HG02840 (cell line): ENCODE data around the gene MUC4.
"Not testable (repeated sequence)": the region's sequence is repeated elsewhere in the genome, so short reads cannot be mapped to it uniquely, and the experiment has no call there.

Source experiments
- ATAC-seq: cut with Tn5 transposase; IDR thresholded peaks from one replicate; pipeline ENCODE4 v1.9.1; 2021; ENCODE audit warnings: mild to moderate bottlenecking, moderate library complexity, moderate number of reproducible peaks; ENCODE audit not compliant: unreplicated experiment, low FRiP score

MUC4 gene

DNA sequence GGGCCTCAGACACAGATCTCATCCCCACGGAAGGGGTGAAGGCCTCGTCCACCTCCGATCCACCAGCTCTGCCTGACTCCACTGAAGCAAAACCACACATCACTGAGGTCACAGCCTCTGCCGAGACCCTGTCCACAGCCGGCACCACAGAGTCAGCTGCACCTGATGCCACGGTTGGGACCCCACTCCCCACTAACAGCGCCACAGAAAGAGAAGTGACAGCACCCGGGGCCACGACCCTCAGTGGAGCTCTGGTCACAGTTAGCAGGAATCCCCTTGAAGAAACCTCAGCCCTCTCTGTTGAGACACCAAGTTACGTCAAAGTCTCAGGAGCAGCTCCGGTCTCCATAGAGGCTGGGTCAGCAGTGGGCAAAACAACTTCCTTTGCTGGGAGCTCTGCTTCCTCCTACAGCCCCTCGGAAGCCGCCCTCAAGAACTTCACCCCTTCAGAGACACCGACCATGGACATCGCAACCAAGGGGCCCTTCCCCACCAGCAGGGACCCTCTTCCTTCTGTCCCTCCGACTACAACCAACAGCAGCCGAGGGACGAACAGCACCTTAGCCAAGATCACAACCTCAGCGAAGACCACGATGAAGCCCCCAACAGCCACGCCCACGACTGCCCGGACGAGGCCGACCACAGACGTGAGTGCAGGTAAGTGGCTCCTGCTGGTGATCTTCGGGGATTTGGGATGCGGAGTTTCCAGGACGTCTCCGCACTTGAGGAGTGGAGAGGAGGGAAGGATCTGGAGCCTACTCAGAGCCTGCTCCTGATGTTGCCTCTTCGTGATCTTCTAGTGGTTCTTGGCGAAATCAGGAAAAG, 85.6 kb downstream of the MUC4 start:
- not testable (repeated sequence) for ATAC-seq

- ATAC-seq, result not testable (repeated sequence)
These were observed 87.4 kb downstream of the MUC4 start for GRCh38 chr3:195724363-195724762.

GRCh38 chr3:195722996-195723345, 88.8 kb downstream of the MUC4 start:
- not testable (repeated sequence) for ATAC-seq

- not testable (repeated sequence) for ATAC-seq
These were observed 89.4 kb downstream of the MUC4 start for GRCh38 chr3:195722139-195722995.

GRCh38 chr3:195720831-195721506, 90.8 kb downstream of the MUC4 start, which contains the start of gene MUC20:
Gene MUC20 (plus strand): TSS chr3:195720978. CDS start chr3:195721008, 30 bp downstream.
- not testable (repeated sequence) for ATAC-seq

DNA sequence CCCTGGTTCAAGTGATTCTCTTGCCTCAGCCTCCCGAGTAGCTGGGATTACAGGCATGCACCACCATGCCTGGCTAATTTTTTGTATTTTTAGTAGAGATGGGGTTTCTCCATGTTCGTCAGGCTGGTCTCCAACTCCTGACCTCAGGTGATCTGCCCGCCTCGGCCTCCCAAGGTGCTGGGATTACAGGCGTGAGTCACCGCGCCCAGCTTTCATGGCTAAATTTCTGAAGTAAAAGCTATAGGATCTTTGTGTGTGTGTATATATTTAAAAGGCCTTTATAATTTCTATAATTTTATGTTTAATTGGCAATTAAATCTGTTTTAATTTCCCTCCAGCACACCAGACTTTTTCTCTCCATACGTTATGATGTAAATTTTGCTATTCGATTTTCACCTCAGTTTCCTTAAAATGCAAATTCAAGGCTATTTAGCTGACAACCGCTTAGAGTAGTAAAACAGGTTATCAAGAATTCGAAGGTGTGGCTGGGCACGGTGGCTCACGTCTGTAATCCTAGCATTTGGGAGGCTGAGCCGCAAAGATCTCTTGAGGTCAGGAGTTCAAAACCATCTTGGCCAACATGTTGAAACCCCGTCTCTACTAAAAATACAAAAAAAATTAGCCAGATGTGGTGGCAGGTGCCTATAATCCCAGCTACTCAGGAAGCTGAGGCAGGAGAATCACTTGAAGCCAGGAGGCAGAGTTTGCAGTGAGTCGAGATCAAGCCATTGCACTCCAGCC, 92.0 kb downstream of the MUC4 start:
- ATAC-seq, result not testable (repeated sequence)

GRCh38 chr3:195718477-195718984, 93.2 kb downstream of the MUC4 start:
- no peak for ATAC-seq

- ATAC-seq, result no peak
These were observed 93.8 kb downstream of the MUC4 start for GRCh38 chr3:195717852-195718476.

GRCh38 chr3:195717416-195717815, 94.3 kb downstream of the MUC4 start:
- no peak for ATAC-seq

DNA sequence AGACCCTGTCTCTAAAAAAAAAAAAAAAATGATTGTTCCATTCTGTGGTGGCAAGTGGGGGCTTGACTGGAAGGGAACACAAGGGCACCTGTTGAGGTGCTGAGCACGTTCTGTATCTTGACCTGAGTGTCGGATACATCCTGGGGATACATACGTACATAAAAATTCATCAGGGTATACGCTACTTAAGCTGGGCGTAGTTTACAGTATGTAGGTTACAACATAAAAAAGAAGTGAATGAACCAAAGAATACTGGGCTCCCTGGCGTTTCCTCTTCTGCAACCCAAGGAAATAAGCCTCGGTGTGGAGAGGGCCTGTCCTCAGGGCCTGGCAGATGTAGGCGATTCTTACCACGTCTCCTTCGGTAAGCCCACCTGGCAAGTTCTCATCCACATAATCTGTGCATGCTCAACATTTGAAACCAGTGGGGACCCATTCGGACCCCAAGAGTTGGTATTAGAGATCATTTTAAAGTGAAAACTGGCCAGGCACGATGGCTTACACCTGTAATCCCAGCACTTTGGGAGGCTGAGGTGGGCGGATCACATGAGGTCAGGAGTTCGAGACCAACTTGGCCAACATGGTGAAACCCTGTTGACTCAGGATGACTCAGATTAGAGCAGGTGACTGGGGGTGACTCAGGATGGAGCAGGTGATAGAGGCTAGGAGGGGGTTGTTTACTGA, 96.0 kb downstream of the MUC4 start:
- ATAC-seq, result no peak

DNA sequence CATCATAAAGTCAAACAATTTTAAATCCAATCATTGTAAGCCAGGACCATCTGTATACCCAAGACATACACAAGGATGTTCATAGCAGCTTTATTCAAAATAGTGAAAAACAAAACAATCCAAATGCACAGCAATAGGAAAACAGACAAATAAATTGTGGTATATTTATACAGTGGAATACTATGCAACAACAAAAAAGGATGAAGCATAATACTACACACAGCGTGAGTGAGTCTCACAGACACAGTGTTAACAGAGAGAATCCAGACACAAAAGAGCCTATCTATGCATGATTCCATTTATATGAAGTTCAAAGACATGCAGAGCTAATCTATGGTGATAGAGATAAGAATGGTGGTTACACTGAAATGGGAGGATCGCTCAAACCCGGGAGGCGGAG, 96.6 kb downstream of the MUC4 start:
- ATAC-seq, result no peak

DNA sequence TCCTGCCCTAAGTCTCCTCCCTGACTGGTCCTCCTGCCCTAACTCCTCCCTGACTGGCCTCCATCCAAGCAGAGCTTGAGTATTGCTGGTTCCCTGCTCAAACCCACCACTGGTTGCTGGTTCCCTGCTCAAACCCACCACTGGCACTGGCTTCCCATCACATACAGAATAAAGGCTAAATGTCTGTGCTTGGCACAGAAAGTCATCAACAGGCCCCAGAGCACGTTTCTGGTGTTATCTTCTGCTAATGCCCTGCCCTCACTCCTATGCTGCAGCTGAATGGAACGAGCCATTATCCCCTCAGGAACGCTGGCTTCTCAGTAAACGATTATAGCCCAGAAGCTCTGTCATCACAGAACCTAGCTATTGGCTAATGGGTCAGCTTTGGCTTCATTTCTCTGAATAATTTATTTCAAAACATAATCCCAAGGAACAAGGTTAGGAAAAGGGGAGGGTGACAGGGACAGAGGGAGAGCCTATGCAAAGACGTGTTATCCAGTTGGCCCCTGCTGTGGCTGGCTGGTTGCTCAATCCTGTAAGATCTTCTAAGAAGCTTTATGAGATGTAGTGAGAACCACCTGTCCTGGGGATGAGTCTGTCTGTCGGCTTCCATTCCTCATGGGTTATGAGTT, 97.2 kb downstream of the MUC4 start:
- ATAC-seq, result no peak

DNA sequence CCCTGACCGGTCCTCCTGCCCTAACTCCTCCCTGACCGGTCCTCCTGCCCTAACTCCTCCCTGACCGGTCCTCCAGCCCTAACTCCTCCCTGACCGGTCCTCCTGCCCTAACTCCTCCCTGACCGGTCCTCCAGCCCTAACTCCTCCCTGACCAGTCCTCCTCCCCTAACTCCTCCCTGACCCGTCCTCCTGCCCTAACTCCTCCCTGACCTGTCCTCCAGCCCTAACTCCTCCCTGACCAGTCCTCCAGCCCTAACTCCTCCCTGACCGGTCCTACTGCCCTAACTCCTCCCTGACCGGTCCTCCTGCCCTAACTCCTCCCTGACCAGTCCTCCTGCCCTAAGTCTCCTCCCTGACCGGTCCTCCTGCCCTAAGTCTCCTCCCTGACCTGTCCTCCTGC, 98.6 kb downstream of the MUC4 start:
- ATAC-seq, result not testable (repeated sequence)

- ATAC-seq, result not testable (repeated sequence)
These were observed 99.2 kb downstream of the MUC4 start for GRCh38 chr3:195712535-195712910.

GRCh38 chr3:195711813-195712534, 99.8 kb downstream of the MUC4 start:
- no peak for ATAC-seq

DNA sequence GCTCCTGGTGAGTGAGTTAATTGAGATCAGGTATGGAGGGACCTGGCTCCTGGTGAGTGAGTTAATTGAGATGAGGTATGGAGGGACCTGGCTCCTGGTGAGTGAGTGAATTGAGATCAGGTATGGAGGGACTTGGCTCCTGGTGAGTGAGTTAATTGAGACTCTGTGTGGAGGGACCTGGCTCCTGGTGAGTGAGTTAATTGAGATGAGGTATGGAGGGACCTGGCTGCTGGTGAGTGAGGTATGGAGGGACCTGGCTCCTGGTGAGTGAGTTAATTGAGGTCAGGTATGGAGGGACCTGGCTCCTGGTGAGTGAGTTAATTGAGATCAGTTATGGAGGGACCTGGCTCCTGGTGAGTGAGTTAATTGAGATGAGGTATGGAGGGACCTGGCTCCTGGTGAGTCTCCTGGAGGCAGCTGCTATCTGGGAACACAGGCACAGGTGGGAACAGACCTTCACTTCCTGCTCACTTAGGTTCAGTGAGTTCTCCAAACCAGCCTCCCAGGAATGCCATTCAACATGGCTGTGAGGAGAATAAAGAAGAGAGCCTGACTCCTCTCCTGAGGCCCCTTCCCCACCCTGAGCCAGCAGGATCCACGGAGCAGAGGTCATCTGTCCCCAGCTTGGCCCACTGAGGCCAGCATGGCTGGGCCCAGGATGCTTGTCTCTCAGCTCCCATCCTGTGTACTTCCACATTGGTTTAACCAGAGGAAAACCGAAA, 100.5 kb downstream of the MUC4 start:
- ATAC-seq, result not testable (repeated sequence)
